Prostate gland (tissue), 2 donors: ENCODE results near the gene DNMT1. TPM values are rescaled to one million over a fixed set of nuclear protein-coding genes. Genes with fewer than 3 reads are reported as not detected.

Source experiments
- DNase-seq: peaks from one replicate; pipeline ENCODE4 v3.0.0-alpha.2; 2019; ENCODE audit warnings: low spot score
- H3K27ac ChIP-seq, 2 donors: fragments of 200-600 bp; sonication (generic); 2 replicates each; pipeline ENCODE4 v1.5.1; 2017 to 2019
- H3K27me3 ChIP-seq: fragments of 200-600 bp; sonication (generic); replicated peaks from 2 replicates; pipeline ENCODE4 v1.5.1; 2019; ENCODE audit not compliant: insufficient read depth
- H3K36me3 ChIP-seq, 2 donors: fragments of 200-600 bp; sonication (generic); 1 replicate in 1 of 2; 2 replicates in 1 of 2; pipeline versions ENCODE4 v1.5.1 to v1.8.1; 2017 to 2019
- H3K4me1 ChIP-seq: fragments of 200-600 bp; sonication (generic); replicated peaks from 2 replicates; pipeline ENCODE4 v1.5.1; 2019
- H3K4me3 ChIP-seq, 2 donors: fragments of 200-600 bp; sonication (generic); 2 replicates each; pipeline ENCODE4 v1.5.1; 2017 to 2019
- H3K9me3 ChIP-seq: fragments of 200-600 bp; sonication (generic); 2 replicates; pipeline ENCODE4 v1.5.1; 2017
- POLR2A ChIP-seq: fragments of 450-650 bp; IDR thresholded peaks from one replicate; pipeline ENCODE4 v1.6.1; 2016; ENCODE audit warnings: antibody characterized with exemption, mild to moderate bottlenecking
- POLR2AphosphoS5 ChIP-seq: sonication (generic); formaldehyde crosslinking; IDR thresholded peaks from one replicate; pipeline ENCODE4 v1.6.1; 2017; ENCODE audit warnings: antibody characterized with exemption
- WGBS: methylation state at CpG from one replicate; pipeline ENCODE4 v1.1.5; 2018; 5-methylcytosine and 5-hydroxymethylcytosine counted together
- intact Hi-C: fragments of 100-400 bp; cut with DNase I; formaldehyde crosslinking; loops from one replicate; pipeline ENCODE4 v1.14.2; 2022
- microRNA-seq: library from miRNA; unstranded; fragments of <30 nt; microRNA quantifications from one replicate; pipeline ENCODE4, GENCODE V29; 2016
- small RNA-seq, 2 donors: library from RNA; depleted of rRNA; stranded (forward); fragments of <200 nt; gene quantifications; one replicate each; pipeline ENCODE3, GENCODE V24; 2016
- total RNA-seq, 2 donors: library from RNA; depleted of rRNA; stranded (reverse); fragments of >200 nt; gene quantifications; one replicate each; pipeline ENCODE4 v1.1.0, GENCODE V29; 2016
- TF ChIP-seq, protein P1 (sequence below), 4 experiments: fragments of 200-600 bp in 2 of 4; fragments of 450-650 bp in 2 of 4; sonication (generic) in 2 of 4; IDR thresholded peaks; 1 replicate in 3 of 4; 2 replicates in 1 of 4; pipeline ENCODE4 v1.5.1; 2016 to 2019; ENCODE audit warnings: antibody characterized with exemption in 4 of 4, mild to moderate bottlenecking in 2 of 4, moderate library complexity in 2 of 4

The DNMT1 gene
- total RNA-seq, 2 donors from 2014 or later = 29.9 to 50.0 TPM

DNA sequence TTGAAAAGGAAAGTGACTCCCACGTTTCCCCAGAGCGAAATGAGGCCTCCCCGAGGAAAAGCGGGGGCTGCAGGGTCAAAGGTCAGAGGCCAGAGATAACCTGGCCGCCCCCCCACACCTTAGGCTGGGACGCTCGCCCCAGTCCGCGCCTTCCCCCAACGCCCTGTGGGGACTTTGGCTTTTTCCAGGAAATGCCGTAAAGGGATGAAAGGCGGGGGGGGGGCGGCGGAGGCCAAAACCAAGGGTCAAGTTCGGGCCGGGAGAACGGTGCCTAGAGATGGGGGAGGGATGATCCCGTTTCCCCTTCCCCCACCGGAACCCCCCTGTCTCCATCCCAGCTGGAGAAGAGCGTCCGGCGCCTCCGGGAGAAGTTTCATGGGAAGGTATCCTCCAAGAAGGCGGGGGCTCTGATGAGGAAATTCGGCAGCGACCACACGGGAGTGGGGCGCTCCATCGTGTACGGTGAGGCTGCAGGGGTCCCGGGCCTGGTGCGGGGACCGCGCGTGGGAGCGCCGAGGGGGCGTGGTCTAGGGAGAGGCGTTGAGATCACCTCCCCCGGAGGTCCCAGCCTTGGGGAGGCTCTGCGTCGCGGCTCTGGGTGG lies 108.1 kb downstream of the DNMT1 start:
- intact Hi-C loops = no loop called here
- Histone ChIP-seq H3K4me1 (no peaks in the 10 kb centered on the region), H3K4me3 (peak overlapping the region; percentile 70 to 96), H3K9me3 (no peaks in the 10 kb centered on the region), H3K27me3 (no peaks in the 10 kb centered on the region), H3K27ac (peak overlapping the region; percentile 85 to 92), H3K36me3 (no peaks in the 10 kb centered on the region)
- WGBS = 4% methylated on average over 43 of the region's 43 CpGs
- TF ChIP-seq, protein P1, sequence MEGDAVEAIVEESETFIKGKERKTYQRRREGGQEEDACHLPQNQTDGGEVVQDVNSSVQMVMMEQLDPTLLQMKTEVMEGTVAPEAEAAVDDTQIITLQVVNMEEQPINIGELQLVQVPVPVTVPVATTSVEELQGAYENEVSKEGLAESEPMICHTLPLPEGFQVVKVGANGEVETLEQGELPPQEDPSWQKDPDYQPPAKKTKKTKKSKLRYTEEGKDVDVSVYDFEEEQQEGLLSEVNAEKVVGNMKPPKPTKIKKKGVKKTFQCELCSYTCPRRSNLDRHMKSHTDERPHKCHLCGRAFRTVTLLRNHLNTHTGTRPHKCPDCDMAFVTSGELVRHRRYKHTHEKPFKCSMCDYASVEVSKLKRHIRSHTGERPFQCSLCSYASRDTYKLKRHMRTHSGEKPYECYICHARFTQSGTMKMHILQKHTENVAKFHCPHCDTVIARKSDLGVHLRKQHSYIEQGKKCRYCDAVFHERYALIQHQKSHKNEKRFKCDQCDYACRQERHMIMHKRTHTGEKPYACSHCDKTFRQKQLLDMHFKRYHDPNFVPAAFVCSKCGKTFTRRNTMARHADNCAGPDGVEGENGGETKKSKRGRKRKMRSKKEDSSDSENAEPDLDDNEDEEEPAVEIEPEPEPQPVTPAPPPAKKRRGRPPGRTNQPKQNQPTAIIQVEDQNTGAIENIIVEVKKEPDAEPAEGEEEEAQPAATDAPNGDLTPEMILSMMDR (IDR thresholded peaks at IDR 0.05) = no peak
- no peak for DNase-seq

DNA sequence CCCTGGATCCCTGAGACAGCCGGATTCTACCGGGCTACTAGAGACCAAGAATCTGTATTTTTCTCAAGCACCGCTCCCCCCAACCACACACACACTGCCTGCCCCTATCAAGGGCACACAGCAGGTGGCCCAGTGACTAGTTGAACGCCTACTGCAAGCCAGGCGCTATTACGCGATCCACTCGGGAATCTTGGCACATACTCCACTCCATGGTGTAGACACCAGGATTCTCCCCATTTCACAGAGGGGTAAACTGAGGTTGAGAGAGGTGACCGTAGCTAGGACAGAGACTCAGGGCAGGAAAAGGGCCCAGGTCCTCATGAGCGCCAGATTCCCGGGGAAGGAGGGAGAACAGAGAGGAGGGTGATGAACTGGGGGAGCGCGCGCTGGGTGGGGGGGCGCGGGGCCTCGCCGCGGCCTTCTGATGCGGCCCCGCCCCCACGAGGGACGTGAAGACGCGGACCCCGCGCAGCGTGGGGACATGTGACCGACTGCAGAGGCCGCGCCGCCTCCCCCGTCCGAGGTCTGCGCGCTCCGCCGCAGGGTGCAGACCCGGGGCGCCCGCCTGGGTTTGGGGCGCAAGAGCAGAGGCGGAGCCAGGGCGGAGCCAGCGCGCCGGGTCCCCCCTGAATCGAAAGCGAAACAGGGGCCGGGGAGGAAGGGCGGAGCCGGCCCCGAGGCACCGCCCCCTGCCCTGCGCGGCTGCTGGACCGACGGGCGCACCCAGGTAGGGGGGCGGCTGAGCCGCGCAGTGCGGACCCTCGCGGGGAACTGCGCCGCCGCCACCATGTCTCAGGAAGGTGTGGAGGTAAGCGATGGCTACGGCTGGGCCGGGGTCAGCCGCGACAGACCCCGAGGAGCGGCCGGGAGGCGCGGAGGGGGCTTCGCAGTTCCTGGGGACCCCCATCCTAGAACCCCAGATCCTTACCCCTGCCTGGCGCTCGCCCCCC lies 108.8 kb downstream of the DNMT1 start, which contains the start of gene SHFL:
Gene SHFL (plus strand): TSS at position 677 of the 950 bp plus-strand sequence. CDS start 111 bp downstream, at position 788.
- intact Hi-C loops = no loop called here
- Histone ChIP-seq H3K27me3 (no peaks in the 10 kb centered on the region), H3K9me3 (no peaks in the 10 kb centered on the region), H3K27ac (peak within 1 kb of the TSS; percentile 85 to 92), H3K36me3 (no peaks in the 10 kb centered on the region), H3K4me3 (peak within 1 kb of the TSS; percentile 70 to 96), H3K4me1 (no peaks in the 10 kb centered on the region)
- TF ChIP-seq, protein P1 (IDR thresholded peaks at IDR 0.05) = peak in 1 of 4 experiments; percentile 17
- peak; percentile 40 for TF ChIP-seq POLR2AphosphoS5
- peak; percentile 13 for TF ChIP-seq POLR2A
- peak; percentile 64 for DNase-seq
- WGBS = 6% methylated on average over 44 of the region's 81 CpGs

DNA sequence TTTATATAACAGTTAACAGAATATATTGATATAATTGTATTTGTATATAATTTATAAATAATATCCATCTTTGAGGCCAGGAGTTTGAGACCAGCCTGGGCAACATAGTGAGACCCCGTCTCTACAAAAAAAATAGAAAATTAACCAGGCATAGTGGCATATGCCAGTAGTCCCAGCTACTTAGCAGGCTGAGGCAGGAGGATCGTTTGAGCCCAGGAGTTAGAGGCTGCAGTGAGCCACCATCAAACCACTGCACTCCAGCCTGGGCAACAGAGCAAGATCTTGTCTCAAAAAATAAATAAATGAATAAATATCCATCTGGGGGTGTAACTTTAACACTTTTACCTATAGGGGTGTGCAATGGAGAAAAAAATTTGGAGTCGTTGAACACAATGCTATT lies 110.0 kb downstream of the DNMT1 start:
- intact Hi-C loops = no loop called here
- Histone ChIP-seq H3K27ac (no peak overlapping the region), H3K4me3 (no peak overlapping the region), H3K27me3 (no peaks in the 10 kb centered on the region), H3K9me3 (no peaks in the 10 kb centered on the region), H3K4me1 (no peaks in the 10 kb centered on the region), H3K36me3 (no peaks in the 10 kb centered on the region)
- no peak for TF ChIP-seq POLR2AphosphoS5
- TF ChIP-seq POLR2A = no peak
- TF ChIP-seq, protein P1 (IDR thresholded peaks at IDR 0.05) = no peak
- 68% methylated on average over 3 of the region's 3 CpGs for WGBS
- no peak for DNase-seq

DNA sequence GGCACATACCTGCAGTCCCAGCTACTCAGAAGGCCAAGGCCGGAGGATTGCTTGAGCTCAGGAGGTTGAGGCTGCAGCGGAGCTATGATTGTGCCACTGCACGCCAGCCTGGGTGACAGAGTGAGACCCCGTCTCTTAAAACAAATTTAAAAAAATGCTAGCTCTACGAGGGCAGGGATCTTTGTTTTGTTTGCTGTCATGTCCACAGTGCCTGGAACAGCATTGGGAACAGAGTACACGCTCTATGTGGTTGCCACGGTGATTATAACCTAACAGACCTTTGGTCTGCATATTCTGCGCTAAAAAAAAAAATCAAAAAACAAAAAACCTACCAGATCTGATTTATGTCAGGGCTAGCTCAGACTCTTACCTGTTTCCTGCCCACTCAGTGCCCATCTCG lies 110.8 kb downstream of the DNMT1 start:
- Histone ChIP-seq H3K36me3 (no peaks in the 10 kb centered on the region), H3K27ac (no peak overlapping the region), H3K9me3 (no peaks in the 10 kb centered on the region), H3K4me1 (no peaks in the 10 kb centered on the region), H3K27me3 (no peaks in the 10 kb centered on the region), H3K4me3 (no peak overlapping the region)
- WGBS = 85% methylated on average over 9 of the region's 9 CpGs
- intact Hi-C loops = no loop called here
- no peak for DNase-seq
- TF ChIP-seq, protein P1 (IDR thresholded peaks at IDR 0.05) = no peak
- no peak for TF ChIP-seq POLR2A
- no peak for TF ChIP-seq POLR2AphosphoS5

Small RNA genes lying within 50 kb of the gene (microRNA-seq; reads per million reads assigned to microRNA genes)
- not detected for gene MIR4322

Small RNA genes lying within 50 kb of the gene (small RNA-seq; reads per million reads assigned to genes)
- gene MIR4322 = 0 reads per million in 2 donors
- 65.4 to 77.0 reads per million in 2 donors for gene SNORD105
- 2,341 to 2,878 reads per million in 2 donors for gene SNORD105B

Other genes starting within 250 kb of the DNMT1 start
- gene COL5A3, start 184.4 kb downstream of the DNMT1 start, total RNA-seq = 10 to 100 TPM in 1 of 2 donors, 1 to 10 TPM in 1; 2.0 to 12.7 TPM
- gene RDH8, start 181.5 kb downstream of the DNMT1 start, total RNA-seq = not detected
- gene SHFL, start 108.6 kb downstream of the DNMT1 start, total RNA-seq = 10 to 100 TPM; 23.5 to 36.0 TPM
- gene ANGPTL6, start 92.3 kb downstream of the DNMT1 start, total RNA-seq = 1 to 10 TPM in 1 of 2 donors, not detected in 1; 2.4 TPM
- 10 to 100 TPM; 27.6 to 47.2 TPM for gene PPAN, start 88.6 kb downstream of the DNMT1 start, total RNA-seq
- gene P2RY11, start 83.3 kb downstream of the DNMT1 start, total RNA-seq = 10 to 100 TPM in 1 of 2 donors, 1 to 10 TPM in 1; 9.2 to 20.8 TPM
- 100 to 1,000 TPM; 264 to 300 TPM for gene EIF3G, start 75.1 kb downstream of the DNMT1 start, total RNA-seq
- gene S1PR2, start 36.4 kb upstream of the DNMT1 start, total RNA-seq = 1 to 10 TPM; 4.5 to 8.5 TPM
- 10 to 100 TPM; 72.6 to 75.6 TPM for gene MRPL4, start 57.3 kb upstream of the DNMT1 start, total RNA-seq
- 10 to 100 TPM in 1 of 2 donors, 1 to 10 TPM in 1; 8.9 to 25.1 TPM for gene ICAM1, start 76.2 kb upstream of the DNMT1 start, total RNA-seq
- 1 to 10 TPM in 1 of 2 donors, not detected in 1; 1.0 TPM for gene ICAM4, start 92.0 kb upstream of the DNMT1 start, total RNA-seq
- 1 to 10 TPM in 1 of 2 donors, not detected in 1; 7.1 TPM for gene ICAM5, start 95.0 kb upstream of the DNMT1 start, total RNA-seq
- 10 to 100 TPM in 1 of 2 donors, 1 to 10 TPM in 1; 5.0 to 12.3 TPM for gene ZGLP1, start 114.9 kb upstream of the DNMT1 start, total RNA-seq
- gene FDX2, start 121.1 kb upstream of the DNMT1 start, total RNA-seq = 10 to 100 TPM; 20.9 to 29.9 TPM
- gene RAVER1, start 138.6 kb upstream of the DNMT1 start, total RNA-seq = 10 to 100 TPM; 50.2 to 53.2 TPM
- gene ICAM3, start 144.7 kb upstream of the DNMT1 start, total RNA-seq = 1 to 10 TPM; 6.4 to 6.5 TPM
- gene TYK2, start 185.6 kb upstream of the DNMT1 start, total RNA-seq = 100 to 1,000 TPM in 1 of 2 donors, 10 to 100 TPM in 1; 90.8 to 161 TPM
- 100 to 1,000 TPM; 135 to 159 TPM for gene CDC37, start 208.6 kb upstream of the DNMT1 start, total RNA-seq
- gene PDE4A, start 225.6 kb upstream of the DNMT1 start, total RNA-seq = 10 to 100 TPM; 14.5 to 15.1 TPM